ENCODE results near the gene IPPK.

The IPPK gene

DNA sequence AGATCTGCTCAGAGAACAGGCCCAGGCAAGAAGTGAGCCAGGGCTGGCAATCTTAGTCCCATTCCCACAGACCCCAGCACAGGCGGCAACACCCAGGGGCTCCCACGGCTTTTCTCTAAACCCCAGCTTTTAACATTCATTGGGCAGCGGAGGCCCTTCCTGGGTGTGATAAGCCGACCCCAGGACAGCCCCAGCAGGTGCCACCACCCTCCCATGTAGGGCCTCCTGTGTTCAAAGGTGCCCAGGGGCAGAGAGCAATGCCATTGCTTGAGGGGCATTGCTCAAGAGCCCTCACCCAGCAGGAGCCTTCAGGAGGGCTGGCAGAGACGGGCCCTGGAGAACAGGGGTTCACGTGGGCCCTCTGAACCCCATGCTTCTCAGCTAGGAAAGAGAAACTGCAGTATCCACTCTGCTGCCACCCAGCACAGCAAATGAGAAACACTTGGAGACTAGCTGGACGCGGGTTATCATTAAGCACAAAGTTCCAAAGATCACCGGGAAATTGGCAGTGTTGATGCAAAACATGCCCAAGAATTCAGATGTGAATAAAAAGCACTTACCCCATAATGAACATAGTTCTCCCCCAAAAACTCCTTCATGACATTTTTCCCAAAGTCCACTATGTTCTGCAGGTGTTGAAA lies 13.9 kb downstream of the IPPK start:
- DNase-seq (ENCODE audit: low read depth), result no peak

GRCh38 chr9:92655366-92655765 lies 14.6 kb downstream of the IPPK start:
- DNase-seq (ENCODE audit: low read depth), result no peak

GRCh38 chr9:92654481-92655301 lies 15.2 kb downstream of the IPPK start:
- DNase-seq (ENCODE audit: low read depth), result no peak

GRCh38 chr9:92652461-92652860 lies 17.5 kb downstream of the IPPK start:
- no peak for DNase-seq (ENCODE audit: low read depth)

DNA sequence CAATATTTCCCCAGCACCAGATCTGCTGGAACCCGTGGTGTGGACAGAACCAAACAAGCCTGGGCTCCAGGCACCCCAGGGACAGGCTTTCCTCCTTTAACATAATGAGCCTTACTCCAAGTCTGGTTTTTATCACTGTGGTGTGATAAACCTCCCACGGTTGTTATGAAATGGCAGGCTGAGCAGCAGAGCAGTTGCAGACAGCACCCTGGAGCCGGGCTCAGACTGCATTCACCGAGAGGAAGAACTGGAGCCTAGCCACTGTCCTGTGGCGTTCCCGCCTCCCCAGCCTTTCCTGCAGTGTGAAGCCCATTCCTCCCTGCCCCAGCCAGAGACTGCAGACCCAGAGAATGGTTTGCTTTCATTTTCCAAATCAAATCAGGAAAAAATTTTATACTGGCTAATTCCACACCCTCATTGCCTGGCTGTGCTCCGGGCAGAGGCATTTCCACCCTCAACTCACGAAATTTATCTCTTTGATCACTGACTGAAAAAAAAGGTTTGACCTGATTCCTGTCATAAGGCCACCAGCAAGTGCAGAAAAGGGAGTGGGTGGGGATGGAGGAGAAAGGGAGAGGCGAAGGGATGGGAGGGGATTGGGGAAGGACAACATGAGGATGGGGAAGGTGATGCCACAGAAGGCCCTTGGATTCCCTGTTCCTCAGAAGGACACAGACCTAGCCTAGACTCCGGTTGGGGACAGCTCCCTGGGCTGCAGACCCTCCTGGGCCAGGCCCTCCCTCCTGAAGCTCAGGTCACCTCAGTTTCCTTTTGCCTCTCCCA lies 18.9 kb downstream of the IPPK start:
- DNase-seq (ENCODE audit: low read depth), result no peak

DNA sequence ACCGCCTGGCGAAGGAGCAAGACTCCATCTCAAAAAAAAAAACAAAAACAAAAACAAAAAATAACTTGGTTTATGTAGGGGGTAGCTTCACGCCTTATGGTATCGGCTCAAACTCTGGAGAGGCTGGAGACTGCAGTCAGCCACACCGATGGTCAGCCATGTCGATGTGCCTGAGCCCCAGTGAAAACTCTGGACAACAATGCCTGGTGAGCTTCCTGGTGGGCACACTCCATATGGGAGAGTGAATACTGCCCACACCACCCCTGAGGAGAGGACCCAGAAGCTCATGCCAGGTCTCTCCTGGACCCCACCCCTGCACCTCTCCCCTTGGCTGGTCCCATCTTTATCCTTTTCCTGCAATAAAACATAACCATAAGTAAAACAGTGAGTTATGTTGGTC lies 19.6 kb downstream of the IPPK start:
- no peak for DNase-seq (ENCODE audit: low read depth)

- no peak for DNase-seq (ENCODE audit: low read depth)
Measured at GRCh38 chr9:92649007-92649406, 20.9 kb downstream of the IPPK start.

DNA sequence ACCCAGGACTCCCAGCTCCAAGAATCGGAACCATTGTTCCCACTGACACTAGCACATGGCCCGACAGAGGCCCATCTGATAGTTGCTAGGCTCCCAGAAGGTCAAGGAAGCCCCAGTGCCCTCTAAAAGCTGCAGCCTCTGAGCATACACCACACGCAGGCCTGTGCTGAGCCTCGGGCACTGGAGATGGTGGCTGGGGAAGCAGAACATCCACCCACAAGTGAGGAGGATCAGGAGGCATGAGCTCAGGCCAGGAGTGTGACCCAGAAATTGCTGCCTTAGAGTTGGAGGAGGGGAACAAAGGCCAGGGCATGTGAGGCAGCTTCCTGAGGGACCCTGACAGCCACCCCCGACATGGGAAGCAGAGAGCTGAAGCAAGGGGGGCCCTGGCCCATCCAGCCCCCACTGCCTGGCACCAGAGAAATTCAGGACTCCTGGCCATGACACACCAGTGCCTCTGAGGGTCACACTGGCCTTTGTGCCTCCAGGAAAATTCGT lies 21.4 kb downstream of the IPPK start:
- DNase-seq (ENCODE audit: low read depth), result no peak

- DNase-seq (ENCODE audit: low read depth), result no peak
Measured at GRCh38 chr9:92647671-92648473, 22.1 kb downstream of the IPPK start.

DNA sequence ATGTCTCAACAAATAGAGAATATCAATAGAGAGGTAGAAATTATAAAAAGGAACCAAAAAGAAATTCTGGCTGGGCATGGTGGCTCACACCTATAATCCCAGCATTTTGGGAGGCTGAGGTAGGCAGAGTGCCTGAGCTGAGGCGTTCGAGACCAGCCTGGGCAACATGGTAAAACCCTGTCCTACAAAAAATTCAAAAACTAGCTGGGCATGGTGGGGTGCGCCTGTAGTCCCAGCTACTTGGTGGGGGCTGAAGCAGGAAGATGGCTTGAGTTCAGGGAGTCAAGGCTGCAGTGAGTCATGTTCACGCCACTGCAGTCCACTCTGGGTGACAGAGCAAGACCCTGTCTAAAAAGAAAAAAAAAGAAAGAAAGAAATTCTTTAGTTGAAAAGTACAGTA lies 24.9 kb downstream of the IPPK start:
- DNase-seq (ENCODE audit: low read depth), result no peak

DNA sequence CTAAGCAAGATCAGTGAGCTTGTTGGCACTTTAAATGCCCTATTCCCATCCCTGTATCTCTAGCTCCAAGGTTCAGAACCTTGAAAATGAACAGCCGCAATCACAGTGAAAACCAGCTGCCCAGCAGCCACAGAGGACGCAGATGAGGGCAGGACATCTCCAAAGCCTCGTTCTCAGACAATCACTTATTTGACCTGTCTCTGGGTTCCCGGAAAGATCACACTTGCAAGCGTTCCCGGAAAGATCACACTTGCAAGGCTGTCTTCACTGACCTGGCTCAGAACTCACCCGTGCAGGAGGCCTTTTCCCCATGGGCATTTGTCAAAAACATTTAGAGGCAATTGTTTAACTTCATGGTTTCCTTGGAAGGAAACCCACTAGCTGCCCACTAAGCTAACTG lies 25.7 kb downstream of the IPPK start:
- DNase-seq (ENCODE audit: low read depth), result no peak

GRCh38 chr9:92642564-92642963 lies 27.4 kb downstream of the IPPK start:
- no peak for DNase-seq (ENCODE audit: low read depth)

- no peak for DNase-seq (ENCODE audit: low read depth)
Measured at GRCh38 chr9:92642041-92642451, 27.9 kb downstream of the IPPK start.

DNA sequence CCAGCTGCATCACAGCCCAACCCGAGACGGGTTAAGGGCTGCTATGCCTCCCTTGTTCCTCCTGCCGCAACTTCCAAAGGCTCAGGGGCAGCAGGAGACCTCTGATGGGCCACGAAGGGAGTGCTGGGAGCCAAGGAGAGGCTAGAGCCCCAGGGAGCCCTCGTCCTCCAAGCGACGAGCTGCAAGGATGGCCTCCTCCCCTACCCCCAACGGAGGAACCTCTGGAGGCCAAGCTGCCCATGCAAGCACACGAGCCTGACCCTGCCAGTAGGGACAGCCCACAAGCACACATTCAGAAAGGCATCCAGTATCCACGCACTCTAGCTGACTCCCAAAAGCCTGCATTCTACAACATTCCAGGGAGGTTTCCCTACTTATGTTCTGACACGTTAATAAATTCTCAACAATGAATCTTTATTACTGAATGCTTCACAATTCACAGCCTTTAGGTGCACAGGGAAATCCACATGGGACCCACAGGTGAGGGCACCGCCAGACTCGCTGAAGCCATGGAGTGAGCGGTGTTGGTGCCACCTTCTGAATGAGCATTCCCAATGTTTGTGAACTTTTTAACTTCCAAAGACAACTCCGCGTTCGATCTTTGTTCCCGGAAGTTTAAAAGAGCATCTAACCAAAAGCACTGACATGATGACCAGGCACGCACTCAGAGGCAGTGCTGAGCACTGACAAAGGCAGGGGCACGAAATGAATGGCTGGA lies 28.7 kb downstream of the IPPK start:
- DNase-seq (ENCODE audit: low read depth), result no peak

- no peak for DNase-seq (ENCODE audit: low read depth)
Measured at GRCh38 chr9:92640398-92641091, 29.4 kb downstream of the IPPK start.

- DNase-seq (ENCODE audit: low read depth), result no peak
Measured at GRCh38 chr9:92639791-92640271, 30.1 kb downstream of the IPPK start.

DNA sequence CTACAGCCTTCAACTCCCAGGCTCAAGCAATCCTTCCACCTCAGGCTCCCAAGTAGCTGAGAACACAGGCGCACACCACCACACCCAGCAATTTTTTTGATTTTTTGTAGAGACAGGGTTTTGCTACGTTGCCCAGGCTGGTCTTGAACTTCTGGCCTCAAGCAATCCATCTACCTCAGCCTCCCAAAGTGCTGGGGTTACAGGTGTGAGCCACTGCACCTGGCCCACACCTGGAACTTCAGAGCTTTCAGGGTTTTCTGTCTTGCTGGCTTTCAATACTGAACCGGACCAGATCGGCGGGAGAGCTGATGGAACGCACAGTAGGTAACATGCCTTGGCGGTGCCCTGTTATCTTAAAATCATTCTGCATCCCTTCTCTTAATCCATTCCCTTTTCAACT lies 30.8 kb downstream of the IPPK start:
- DNase-seq (ENCODE audit: low read depth), result no peak

DNA sequence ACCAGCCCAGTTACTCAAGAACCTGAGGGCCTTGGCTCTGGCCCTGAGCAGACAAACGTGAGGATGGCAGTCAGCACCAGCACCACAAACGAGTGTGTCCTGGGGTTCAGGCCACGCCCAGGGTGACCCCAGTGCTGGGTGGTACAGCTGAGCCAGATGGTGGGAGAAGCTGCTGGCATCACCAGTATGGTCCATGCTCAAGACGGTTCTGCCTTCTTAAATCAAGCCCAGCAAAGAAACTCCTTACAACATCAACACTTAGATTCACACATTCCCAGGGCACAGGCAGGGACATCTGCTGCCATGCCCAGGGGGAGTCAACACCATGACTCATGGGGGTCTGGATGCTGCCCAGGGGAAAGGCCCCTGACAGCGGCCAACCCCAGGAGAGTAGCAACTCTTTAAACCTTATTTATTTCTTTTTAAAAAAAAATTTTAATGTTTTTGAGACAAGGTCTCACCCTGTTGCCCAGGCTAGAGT lies 31.3 kb downstream of the IPPK start:
- no peak for DNase-seq (ENCODE audit: low read depth)

GRCh38 chr9:92637886-92638620 lies 31.9 kb downstream of the IPPK start:
- DNase-seq (ENCODE audit: low read depth), result no peak

- no peak for DNase-seq (ENCODE audit: low read depth)
Measured at GRCh38 chr9:92637326-92637725, 32.6 kb downstream of the IPPK start.

All from activated T-cell treated with anti-CD3 and anti-CD28 coated beads for 1 hour (primary cell).